ENCODE measurements around the gene SLC8B1.

The SLC8B1 gene

DNA sequence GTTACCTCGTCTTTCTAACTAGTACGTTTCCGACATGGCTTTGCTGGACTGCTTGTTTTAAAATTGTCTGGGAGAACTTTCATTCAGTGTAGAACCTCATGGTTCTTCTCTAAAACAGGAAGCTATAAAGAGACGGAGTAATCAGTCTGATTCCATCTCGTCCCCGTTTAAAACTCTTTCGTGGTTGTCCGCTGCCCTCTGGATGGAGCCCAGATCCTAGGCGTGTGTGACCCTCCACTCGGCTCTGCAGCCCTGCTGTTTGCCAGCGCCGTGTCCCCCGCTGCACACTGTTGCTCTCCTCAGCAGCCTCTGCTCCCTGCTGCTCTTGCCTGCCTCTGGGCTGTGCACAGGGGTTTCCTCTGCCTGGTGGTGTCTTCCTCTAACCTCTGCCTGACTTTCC lies 50.2 kb downstream of the SLC8B1 start:
- H3K36me3 Mint-ChIP-seq = peaks cover 3% of the 10 kb centered on the region
- H3K4me1 Mint-ChIP-seq (ENCODE audit: low read depth) = no peaks in the 10 kb centered on the region
- H3K9me3 Mint-ChIP-seq (ENCODE audit: low read depth) = no peaks in the 10 kb centered on the region
- H3K27me3 Mint-ChIP-seq = no peaks in the 10 kb centered on the region
- no peak overlapping the region for H3K4me3 Mint-ChIP-seq
- H3K27ac Mint-ChIP-seq = no peak overlapping the region

DNA sequence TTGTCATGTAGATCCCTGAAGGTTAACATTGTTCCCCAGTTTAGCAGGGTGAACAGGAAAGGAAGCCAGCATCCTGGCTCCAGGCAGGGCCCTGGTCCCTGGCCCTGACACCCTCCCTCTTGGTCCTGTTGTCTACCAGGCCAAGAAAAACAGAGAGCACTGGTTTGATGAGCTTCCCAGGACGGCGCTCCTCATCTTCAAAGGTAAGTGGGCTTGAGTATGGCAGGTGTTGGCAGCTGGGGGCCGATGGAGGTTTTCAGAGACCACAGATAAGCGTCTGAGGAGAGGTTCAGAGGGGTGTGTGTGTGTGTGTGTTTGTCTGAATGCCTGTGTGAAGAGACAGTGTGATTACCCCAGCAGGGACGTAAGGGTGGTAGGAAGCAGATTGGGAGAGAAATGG lies 56.3 kb downstream of the SLC8B1 start:
- Mint-ChIP-seq H3K4me3 (no peak overlapping the region), H3K36me3 (peaks cover 5% of the 10 kb centered on the region), H3K9me3 (ENCODE audit: low read depth) (no peaks in the 10 kb centered on the region), H3K27me3 (no peaks in the 10 kb centered on the region), H3K4me1 (ENCODE audit: low read depth) (no peaks in the 10 kb centered on the region), H3K27ac (peak overlapping the region; percentile 35)

DNA sequence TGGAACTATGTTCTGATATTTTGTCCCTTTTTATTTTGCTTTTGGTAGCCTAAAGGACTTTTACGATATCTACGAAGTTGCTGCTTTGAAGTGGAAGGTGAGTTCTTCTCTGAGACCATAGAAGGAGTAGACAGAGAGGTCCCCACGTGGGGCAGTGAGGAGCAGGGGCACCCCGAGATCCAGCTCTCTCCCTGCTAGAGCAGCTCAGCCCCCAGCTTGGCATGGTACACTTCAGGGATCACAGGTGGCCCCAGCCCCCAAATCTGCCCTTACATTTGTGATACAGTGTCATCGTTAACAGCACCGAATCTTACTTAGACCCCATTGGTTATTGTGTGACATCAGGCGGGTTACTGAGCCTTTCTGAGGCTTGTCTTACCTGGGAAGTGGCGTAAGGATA lies 56.8 kb downstream of the SLC8B1 start:
- Mint-ChIP-seq H3K4me1 (ENCODE audit: low read depth) (no peaks in the 10 kb centered on the region), H3K27ac (no peak overlapping the region), H3K36me3 (peaks cover 5% of the 10 kb centered on the region), H3K9me3 (ENCODE audit: low read depth) (no peaks in the 10 kb centered on the region), H3K4me3 (no peak overlapping the region), H3K27me3 (no peaks in the 10 kb centered on the region)

DNA sequence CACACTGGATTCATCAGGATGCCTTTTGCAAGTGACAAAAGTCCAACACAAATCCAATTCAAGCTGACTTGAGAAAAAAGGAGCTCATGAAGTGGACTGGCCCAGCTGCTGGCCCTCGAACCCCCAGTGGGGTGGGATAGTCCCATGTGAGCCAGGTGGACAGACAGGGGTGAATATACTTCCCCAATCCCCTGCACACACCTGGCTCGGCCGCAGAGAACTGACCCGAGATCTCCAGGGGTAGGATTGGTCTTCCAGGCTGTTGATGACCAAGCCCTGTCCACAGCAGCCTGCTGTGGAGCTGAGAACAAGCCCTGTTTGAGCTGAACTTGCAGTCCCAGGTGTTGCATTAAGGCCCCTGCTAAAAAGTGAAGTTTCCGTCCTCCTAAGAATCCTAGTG lies 57.4 kb downstream of the SLC8B1 start:
- no peaks in the 10 kb centered on the region for H3K4me1 Mint-ChIP-seq (ENCODE audit: low read depth)
- peaks cover 5% of the 10 kb centered on the region for H3K36me3 Mint-ChIP-seq
- H3K27me3 Mint-ChIP-seq = no peaks in the 10 kb centered on the region
- no peaks in the 10 kb centered on the region for H3K9me3 Mint-ChIP-seq (ENCODE audit: low read depth)
- H3K4me3 Mint-ChIP-seq = no peak overlapping the region
- H3K27ac Mint-ChIP-seq = no peak overlapping the region

DNA sequence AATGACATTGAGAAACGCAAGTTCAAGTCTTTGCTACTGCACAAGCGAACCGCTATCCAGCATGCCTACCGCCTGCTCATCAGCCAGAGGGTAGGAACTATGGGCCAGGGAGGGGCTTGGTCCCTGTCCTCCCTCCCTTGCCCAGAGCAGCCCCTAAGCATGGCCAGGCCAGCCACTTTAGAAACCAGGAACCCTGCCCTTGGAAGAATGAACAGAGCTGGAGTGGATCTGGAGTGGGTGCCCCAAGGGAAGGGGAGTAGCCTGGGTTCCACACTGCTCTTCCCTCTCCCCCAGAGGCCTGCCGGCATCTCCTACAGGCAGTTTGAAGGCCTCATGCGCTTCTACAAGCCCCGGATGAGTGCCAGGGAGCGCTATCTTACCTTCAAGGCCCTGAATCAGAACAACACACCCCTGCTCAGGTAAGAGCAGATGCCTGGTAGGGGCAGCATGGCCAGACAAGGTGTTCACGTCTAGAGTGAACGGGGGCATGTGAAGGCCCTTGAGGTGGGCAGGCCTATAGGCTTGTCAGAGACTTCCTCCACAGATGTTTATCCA lies 57.9 kb downstream of the SLC8B1 start:
- Mint-ChIP-seq H3K9me3 (ENCODE audit: low read depth) (no peaks in the 10 kb centered on the region), H3K4me1 (ENCODE audit: low read depth) (no peaks in the 10 kb centered on the region), H3K27ac (no peak overlapping the region), H3K4me3 (no peak overlapping the region), H3K27me3 (no peaks in the 10 kb centered on the region), H3K36me3 (peaks cover 7% of the 10 kb centered on the region)

DNA sequence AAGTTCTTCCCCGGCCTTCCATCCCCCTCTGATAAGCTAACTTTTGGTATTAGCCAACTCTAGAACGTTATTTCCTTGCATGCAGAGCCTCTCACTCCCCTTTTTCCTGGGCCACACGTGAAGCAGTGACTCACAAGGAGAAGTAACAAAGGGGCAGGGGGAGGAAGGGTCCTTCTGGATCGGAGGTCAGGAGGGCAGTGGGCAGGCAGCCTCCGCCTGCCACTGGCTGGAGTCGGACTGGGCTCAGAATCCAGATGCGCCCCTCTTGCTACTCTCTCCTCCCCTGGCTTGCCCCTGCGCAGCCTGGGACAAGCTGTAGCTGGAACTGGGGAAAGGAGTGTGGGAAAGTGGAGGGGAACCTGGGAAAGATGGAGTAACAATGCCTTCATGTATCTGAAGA lies 58.6 kb downstream of the SLC8B1 start:
- Mint-ChIP-seq H3K36me3 (peaks cover 7% of the 10 kb centered on the region), H3K27me3 (no peaks in the 10 kb centered on the region), H3K4me3 (no peak overlapping the region)

DNA sequence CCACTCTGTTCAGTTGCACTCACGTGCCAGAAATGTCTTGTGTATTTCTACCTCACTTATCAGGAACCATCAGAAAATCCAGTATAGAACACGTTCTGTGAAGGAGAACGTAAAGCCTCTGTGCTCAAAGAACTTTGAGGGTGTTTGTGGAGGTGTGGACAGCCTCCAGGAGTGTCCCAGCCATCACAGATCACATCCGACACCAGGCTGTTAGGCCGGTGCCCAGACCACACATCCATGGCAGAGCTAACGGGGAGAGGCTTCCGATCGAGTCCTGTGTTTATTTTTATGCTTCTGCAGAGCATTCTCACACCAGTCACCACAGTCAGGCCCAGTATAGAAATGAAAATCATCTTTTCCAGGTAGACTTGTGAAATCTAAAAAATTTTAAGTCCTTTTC lies 60.1 kb downstream of the SLC8B1 start:
- no peaks in the 10 kb centered on the region for H3K9me3 Mint-ChIP-seq (ENCODE audit: low read depth)
- H3K27me3 Mint-ChIP-seq = no peaks in the 10 kb centered on the region
- peaks cover 5% of the 10 kb centered on the region for H3K36me3 Mint-ChIP-seq
- H3K27ac Mint-ChIP-seq = no peak overlapping the region
- peaks cover 3% of the 10 kb centered on the region for H3K4me1 Mint-ChIP-seq (ENCODE audit: low read depth)
- no peak overlapping the region for H3K4me3 Mint-ChIP-seq

More for the DNA sequence above, 58.6 kb downstream of the SLC8B1 start:
- Mint-ChIP-seq H3K9me3 (ENCODE audit: low read depth) (no peaks in the 10 kb centered on the region), H3K4me1 (ENCODE audit: low read depth) (peaks cover 3% of the 10 kb centered on the region), H3K27ac (no peak overlapping the region)

DNA sequence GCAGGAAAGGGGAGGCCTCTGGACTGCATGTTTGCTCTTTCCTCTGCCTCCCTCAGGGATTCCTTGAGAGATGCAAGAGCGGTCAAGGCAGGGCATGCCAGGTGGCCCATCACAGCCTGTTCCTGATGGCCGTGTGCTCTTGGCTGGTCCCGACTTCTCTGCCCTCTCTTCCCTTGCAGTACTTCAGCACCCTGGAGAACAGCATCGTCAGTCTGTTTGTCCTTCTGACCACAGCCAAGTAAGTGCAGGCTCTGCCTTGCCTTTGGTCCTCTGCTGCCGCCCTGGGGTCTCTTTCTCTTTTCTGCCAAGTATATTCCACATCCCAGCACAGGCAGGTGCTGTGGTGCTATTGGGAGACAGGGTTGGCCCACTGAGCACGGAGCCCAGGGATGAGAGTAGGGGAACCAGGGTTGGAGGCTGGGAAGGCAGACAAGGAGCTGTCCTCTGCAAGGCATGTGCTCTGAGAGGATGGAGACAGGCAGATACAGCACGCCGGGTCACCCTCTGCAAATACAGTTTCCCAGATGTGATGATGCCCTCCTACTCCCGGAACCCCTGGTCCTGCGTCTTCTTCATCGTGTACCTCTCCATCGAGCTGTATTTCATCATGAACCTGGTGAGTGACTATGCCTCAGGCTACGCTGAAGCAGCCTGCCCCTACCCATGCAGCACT lies 61.7 kb downstream of the SLC8B1 start:
- Mint-ChIP-seq H3K27ac (no peak overlapping the region), H3K36me3 (peaks cover 5% of the 10 kb centered on the region), H3K9me3 (ENCODE audit: low read depth) (no peaks in the 10 kb centered on the region), H3K4me1 (ENCODE audit: low read depth) (peaks cover 3% of the 10 kb centered on the region), H3K27me3 (no peaks in the 10 kb centered on the region), H3K4me3 (no peak overlapping the region)

DNA sequence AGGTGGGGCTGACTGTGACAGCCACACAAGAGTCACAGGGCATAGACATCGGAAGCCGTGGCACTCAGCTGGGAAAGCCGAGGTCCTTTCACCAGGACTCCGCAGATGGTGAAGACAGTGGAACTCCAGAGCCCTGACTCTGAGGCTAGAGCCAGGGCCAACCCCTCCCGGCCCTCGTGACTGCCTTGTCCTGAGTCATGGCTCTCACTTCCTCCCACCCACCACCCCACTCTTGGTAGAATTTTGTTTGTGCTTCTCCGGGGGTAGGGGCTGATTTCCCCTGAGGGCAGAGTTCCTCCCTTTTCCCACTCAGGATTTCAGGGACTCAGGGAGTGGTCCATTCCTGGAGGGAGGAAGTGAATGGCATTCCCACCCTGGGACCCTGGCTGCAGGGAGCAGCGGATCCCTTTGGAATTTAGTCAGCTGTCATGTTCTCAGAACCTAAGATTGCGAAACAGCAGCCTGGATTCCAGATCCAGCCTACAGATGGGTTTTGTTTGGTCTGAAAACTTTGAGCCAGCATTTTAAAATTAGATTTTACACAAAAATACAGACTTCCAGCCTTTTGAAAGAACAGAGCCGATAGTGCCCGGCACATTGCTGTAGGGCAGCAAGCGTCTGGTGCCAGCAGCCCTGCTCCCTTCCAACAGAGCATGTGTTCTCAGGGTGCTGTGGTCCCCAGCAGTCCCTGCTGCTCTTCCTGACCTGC lies 62.9 kb downstream of the SLC8B1 start:
- Mint-ChIP-seq H3K27me3 (no peaks in the 10 kb centered on the region), H3K9me3 (ENCODE audit: low read depth) (no peaks in the 10 kb centered on the region), H3K4me1 (ENCODE audit: low read depth) (peaks cover 3% of the 10 kb centered on the region), H3K36me3 (peaks cover 5% of the 10 kb centered on the region), H3K4me3 (no peak overlapping the region), H3K27ac (no peak overlapping the region)

DNA sequence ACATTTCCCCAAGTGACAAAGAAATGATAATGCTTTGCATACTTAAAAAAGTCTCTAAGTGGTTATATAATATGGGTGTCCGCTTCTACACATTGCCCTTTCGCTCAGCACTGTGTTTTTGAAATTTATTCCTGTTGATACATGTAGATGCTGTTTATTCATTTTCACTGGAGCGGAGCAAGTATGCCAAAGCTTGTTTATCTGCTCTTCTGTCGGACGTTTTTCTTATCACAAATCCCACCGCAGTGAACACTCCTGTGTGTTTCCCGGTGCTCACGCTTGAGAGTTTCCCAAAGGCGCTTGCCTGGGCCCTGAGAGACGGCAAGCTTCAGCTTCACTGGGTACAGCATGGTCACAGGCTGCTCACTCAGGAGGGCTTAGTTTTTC lies 63.5 kb downstream of the SLC8B1 start:
- Mint-ChIP-seq H3K36me3 (peaks cover 5% of the 10 kb centered on the region), H3K4me1 (ENCODE audit: low read depth) (peaks cover 3% of the 10 kb centered on the region), H3K9me3 (ENCODE audit: low read depth) (no peaks in the 10 kb centered on the region), H3K27me3 (no peaks in the 10 kb centered on the region), H3K27ac (no peak overlapping the region), H3K4me3 (no peak overlapping the region)

DNA sequence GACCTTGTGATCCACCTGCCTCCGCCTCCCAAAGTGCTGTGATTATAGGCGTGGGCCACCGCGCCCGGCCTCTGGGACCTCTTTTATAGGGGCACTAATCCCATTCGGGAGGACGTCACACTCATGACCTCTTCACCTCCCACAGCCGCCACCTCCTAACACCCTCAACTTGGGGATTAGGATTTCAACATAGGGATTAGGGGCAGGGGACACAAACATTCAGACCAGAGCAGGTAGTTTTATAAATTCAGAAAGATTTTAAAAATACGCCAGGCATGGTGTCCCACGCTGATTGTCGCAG lies 64.2 kb downstream of the SLC8B1 start:
- Mint-ChIP-seq H3K36me3 (peaks cover 9% of the 10 kb centered on the region), H3K9me3 (ENCODE audit: low read depth) (no peaks in the 10 kb centered on the region)

DNA sequence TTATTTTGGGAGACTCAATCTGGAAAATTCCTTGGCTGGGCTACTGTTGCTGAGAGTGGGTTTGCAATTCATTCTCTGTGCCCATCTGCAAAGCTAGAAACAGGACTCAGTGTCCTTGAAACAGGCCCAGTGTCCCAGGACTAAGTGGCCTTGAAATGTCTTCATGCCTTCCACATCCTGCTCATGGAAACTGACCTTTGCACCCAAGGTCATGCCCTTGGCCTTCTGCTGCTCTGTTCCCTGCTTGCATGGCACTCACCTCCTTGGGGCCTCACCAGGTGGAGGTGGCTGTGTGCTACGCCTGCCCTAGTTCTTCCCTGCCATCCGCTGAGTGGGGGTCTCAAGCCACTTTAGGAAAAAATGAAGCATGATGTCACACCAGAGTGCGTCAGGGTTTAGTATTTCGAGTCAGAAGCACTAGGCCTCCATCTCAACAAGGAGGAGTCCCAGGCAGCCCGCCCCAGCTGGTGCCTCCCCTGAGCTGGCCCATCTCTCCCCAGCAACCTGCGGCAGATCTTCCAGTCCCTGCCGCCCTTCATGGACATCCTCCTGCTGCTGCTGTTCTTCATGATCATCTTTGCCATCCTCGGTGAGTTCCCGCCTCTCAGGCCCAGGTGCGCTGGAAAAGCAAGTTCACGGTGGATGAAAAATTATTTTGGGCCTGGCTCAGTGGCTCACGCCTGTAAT lies 65.5 kb downstream of the SLC8B1 start:
- no peak overlapping the region for H3K27ac Mint-ChIP-seq
- H3K9me3 Mint-ChIP-seq (ENCODE audit: low read depth) = no peaks in the 10 kb centered on the region
- H3K36me3 Mint-ChIP-seq = peaks cover 7% of the 10 kb centered on the region
- H3K4me1 Mint-ChIP-seq (ENCODE audit: low read depth) = peaks cover 3% of the 10 kb centered on the region
- no peaks in the 10 kb centered on the region for H3K27me3 Mint-ChIP-seq
- no peak overlapping the region for H3K4me3 Mint-ChIP-seq

More for the DNA sequence above, 64.2 kb downstream of the SLC8B1 start:
- H3K4me3 Mint-ChIP-seq = no peak overlapping the region
- peaks cover 3% of the 10 kb centered on the region for H3K4me1 Mint-ChIP-seq (ENCODE audit: low read depth)
- no peak overlapping the region for H3K27ac Mint-ChIP-seq
- H3K27me3 Mint-ChIP-seq = no peaks in the 10 kb centered on the region

DNA sequence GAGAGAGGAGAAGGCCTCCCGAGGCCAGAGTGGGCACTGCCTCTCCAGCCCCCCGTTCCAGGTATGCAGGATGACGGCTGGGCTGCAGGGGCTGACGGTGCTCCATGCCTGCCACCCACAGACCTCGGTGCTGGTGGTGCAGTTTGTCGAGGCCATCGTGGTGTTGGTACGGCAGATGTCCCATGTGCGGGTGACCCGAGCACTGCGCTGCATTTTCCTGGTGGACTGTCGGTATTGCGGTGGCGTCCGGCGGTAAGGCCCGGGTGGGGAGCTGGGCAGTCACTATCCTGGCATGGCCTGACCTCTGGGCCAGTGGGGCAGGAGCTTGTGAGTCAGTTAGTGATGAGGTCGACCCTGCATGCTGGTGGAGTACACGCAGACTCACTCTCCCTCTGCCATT lies 66.3 kb downstream of the SLC8B1 start:
- Mint-ChIP-seq H3K4me3 (no peak overlapping the region), H3K4me1 (ENCODE audit: low read depth) (peaks cover 9% of the 10 kb centered on the region), H3K36me3 (peaks cover 7% of the 10 kb centered on the region), H3K27me3 (no peaks in the 10 kb centered on the region), H3K9me3 (ENCODE audit: low read depth) (no peaks in the 10 kb centered on the region), H3K27ac (no peak overlapping the region)

DNA sequence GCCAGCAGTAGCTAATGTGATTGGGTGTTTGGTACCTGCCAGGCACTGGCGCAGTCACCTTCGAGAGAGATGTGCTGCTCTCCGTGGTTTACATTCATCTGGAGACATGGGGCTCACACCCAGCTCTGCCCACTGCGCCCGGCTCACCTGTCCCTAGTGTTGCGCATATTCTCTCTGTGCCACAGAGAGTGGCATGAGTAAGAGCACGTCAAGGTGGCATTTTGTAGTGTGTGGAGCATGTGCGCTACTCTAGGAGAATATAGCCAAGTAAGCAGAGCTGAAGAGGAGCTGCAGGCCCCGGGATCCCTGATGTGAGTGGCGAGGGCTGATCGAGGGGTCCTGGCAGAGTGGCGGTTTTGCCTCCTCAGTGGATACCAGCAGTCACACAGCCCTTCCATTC lies 66.8 kb downstream of the SLC8B1 start:
- H3K36me3 Mint-ChIP-seq = peaks cover 7% of the 10 kb centered on the region
- H3K4me3 Mint-ChIP-seq = no peak overlapping the region
- no peak overlapping the region for H3K27ac Mint-ChIP-seq
- H3K4me1 Mint-ChIP-seq (ENCODE audit: low read depth) = peaks cover 11% of the 10 kb centered on the region
- H3K27me3 Mint-ChIP-seq = no peaks in the 10 kb centered on the region
- H3K9me3 Mint-ChIP-seq (ENCODE audit: low read depth) = no peaks in the 10 kb centered on the region

DNA sequence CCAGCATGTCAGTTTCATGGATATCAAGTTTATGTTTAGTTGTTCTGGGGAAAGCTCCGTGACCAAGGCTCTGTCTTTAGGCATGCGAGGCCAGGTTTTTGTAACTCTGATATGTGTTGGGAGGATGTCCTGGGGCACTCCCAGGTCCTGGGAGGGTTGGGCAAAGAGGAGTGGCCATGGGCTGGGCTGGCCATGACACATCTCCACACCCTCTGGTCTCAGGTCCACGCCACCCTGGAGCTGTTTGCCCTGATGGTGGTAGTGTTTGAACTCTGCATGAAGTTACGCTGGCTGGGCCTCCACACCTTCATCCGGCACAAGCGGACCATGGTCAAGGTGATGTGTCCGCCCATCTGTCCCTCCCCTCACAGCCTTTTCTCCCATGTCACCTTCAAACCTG lies 67.3 kb downstream of the SLC8B1 start:
- Mint-ChIP-seq H3K9me3 (ENCODE audit: low read depth) (no peaks in the 10 kb centered on the region), H3K36me3 (peaks cover 7% of the 10 kb centered on the region), H3K4me3 (no peak overlapping the region), H3K27ac (no peak overlapping the region), H3K4me1 (ENCODE audit: low read depth) (peaks cover 14% of the 10 kb centered on the region), H3K27me3 (no peaks in the 10 kb centered on the region)

Data from activated naive CD8-positive, alpha-beta T cell (primary cell).